ENCODE measurements around the gene RSRC1.

DNA sequence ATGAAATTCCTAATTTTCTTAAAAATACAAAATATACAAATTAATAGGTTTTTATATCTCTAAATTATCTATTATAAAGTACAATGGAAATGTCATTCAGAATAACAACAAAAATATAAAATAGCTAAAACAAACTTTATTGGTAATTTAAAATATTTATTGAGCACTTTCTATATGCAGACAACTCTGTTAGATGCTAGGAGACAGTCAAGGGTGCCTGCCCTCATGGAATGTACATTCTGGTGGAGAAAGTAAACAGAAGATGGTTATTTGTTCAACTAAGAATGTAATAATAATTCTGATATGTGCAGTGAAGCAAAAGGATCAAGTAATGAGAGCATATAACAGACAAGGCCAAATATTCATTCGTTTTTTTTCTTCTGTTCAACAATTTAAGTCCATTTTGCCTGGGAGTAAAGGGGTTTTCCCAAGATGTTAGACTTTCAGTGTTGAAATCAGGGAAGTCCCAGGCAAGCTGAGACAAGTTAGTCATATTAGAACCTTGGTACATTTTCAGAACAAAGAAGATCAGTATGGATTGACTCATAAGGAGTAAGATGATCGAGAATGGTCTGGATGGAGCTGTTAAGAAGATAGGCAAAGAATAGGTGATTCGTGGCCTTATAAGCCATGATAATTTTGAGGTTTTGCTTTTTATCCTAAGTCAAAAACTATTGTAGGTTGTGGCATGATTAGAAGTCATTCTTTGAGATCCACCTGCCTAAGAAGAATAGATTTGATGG is 310.9 kb downstream of the RSRC1 start:
- TF ChIP-seq, protein P1, sequence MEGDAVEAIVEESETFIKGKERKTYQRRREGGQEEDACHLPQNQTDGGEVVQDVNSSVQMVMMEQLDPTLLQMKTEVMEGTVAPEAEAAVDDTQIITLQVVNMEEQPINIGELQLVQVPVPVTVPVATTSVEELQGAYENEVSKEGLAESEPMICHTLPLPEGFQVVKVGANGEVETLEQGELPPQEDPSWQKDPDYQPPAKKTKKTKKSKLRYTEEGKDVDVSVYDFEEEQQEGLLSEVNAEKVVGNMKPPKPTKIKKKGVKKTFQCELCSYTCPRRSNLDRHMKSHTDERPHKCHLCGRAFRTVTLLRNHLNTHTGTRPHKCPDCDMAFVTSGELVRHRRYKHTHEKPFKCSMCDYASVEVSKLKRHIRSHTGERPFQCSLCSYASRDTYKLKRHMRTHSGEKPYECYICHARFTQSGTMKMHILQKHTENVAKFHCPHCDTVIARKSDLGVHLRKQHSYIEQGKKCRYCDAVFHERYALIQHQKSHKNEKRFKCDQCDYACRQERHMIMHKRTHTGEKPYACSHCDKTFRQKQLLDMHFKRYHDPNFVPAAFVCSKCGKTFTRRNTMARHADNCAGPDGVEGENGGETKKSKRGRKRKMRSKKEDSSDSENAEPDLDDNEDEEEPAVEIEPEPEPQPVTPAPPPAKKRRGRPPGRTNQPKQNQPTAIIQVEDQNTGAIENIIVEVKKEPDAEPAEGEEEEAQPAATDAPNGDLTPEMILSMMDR (conservative IDR thresholded peaks at IDR 0.05) = no peak
- no peak for TF ChIP-seq EZH2 (IDR thresholded peaks at IDR 0.05; ENCODE audit: low read depth)

Measured in PC-9 (cell line).